ENCODE data around the gene ST6GALNAC1. TPM values are rescaled to one million over a fixed set of nuclear protein-coding genes. Genes with fewer than 3 reads are reported as not detected.

The ST6GALNAC1 gene
- total and polyA plus RNA-seq, 2 of the 4 experiments (the other 2 are of a cell fraction): not detected

DNA sequence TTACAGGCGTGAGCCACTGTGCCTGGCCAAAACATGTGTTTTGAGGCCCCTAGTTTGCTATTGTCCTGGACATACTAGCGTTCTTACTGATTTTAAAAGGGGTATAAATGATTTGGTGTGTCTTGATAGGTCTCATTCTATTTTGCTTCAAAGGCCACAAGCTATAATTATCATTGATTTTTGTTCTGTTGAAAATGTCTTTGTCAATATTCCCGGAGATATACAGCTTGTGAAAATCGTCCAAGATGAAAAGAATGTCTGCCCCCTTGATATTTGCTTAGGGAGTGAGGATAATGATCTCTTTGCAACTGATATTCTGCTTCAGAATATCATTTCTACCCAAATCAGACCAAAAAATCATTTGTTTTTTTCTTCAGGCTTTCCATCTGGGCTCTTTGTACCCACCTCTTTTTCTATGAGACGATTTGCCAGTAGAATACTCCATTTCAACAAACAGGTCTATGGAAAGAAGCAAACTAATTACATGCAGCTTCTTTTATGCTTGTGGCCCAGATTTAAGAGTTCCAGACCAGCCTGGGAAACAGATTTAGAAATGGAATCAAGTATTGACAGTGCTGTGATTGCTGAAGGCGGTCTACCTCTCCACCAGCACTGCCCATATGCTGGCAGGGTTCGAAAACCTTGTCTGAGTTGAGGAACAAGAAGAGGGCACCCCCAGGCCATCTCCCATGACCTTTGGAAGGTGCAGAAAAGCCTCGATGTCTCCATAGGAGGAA is 14.1 kb upstream of the ST6GALNAC1 start:
- Histone ChIP-seq H3K9me1 (ENCODE audit: insufficient read depth, low read length) (no peaks in the 10 kb centered on the region), H4K20me1 (ENCODE audit: insufficient read depth, low read length) (no peaks in the 10 kb centered on the region), H3K9me3 (ENCODE audit: control insufficient read depth, insufficient read depth, low read length) (no peaks in the 10 kb centered on the region; the same call in 1 of the 2 replicates), H4K8ac (ENCODE audit: low read depth in 2 of 2, low read length in 2 of 2) (no peak overlapping the region), H3K4me1 (ENCODE audit: control insufficient read depth, insufficient read depth, low read length) (peaks cover 5% of the 10 kb centered on the region), H3K36me3 (ENCODE audit: control insufficient read depth, insufficient read depth, low read length) (no peaks in the 10 kb centered on the region), H4K91ac (ENCODE audit: insufficient read depth, low read depth, low read length) (no peak overlapping the region), H2AFZ (replicated peaks; ENCODE audit: low read length, poor library complexity) (no peak overlapping the region), H2AK9ac (replicated peaks; ENCODE audit: low read depth, low read length, poor library complexity) (no peak overlapping the region), H3K4me2 (ENCODE audit: low read depth, low read length) (no peak overlapping the region), H3K4ac (ENCODE audit: low read depth, low read length) (no peak overlapping the region), H3K56ac (ENCODE audit: extremely low read depth, insufficient read depth, low read length) (no peak overlapping the region), H4K5ac (ENCODE audit: low read depth, low read length) (no peak overlapping the region), H2BK5ac (ENCODE audit: low read depth, low read length, poor library complexity, severe bottlenecking) (no peak overlapping the region), H2AK5ac (ENCODE audit: low read depth, low read length) (no peak overlapping the region), H3K4me3 (ENCODE audit: insufficient read depth, low read depth, low read length) (no peak overlapping the region), H3K9ac (ENCODE audit: low read depth, low read length) (no peak overlapping the region), H3K18ac (ENCODE audit: low read depth, low read length) (no peak overlapping the region), H3K14ac (replicated peaks; ENCODE audit: low read depth, low read length) (no peak overlapping the region), H3K27ac (ENCODE audit: insufficient read depth, low read length) (no peak overlapping the region), H2BK20ac (ENCODE audit: low read depth, low read length) (no peak overlapping the region), H3K27me3 (ENCODE audit: control insufficient read depth, insufficient read depth, low read length) (peaks cover 8% of the 10 kb centered on the region), H3K79me1 (ENCODE audit: low read depth in 1 of 2, low read length in 2 of 2) (no peaks in the 10 kb centered on the region), H2BK120ac (ENCODE audit: low read depth, low read length) (no peak overlapping the region), H2BK15ac (ENCODE audit: low read depth, low read length) (no peak overlapping the region), H3K23ac (ENCODE audit: low read depth, low read length) (no peak overlapping the region)
- intact Hi-C loops (cut with micrococcal nuclease) (no loop called here), in situ Hi-C loops (cut with MboI; ENCODE audit: low sequenced_read_pairs) (no loop called here), dilution Hi-C loops (cut with HindIII; ENCODE audit: low sequenced_read_pairs, unreplicated experiment) (no loop called here)
- BruUV-seq (replicated peaks): no TSS peak
- CTCF ChIA-PET: no interaction called here
- WGBS, 2 experiments (ENCODE audit: extremely low coverage in 2 of 2, insufficient read length in 1 of 2): 80% methylated on average over 1 of the region's 8 CpGs; no CpG with 5 or more reads in 1 of the 2 experiments
- no peak for ATAC-seq (ENCODE audit: low read depth)
- POLR2A ChIA-PET (ENCODE audit: unreplicated experiment): no interaction called here
- TF ChIP-seq, protein P1, sequence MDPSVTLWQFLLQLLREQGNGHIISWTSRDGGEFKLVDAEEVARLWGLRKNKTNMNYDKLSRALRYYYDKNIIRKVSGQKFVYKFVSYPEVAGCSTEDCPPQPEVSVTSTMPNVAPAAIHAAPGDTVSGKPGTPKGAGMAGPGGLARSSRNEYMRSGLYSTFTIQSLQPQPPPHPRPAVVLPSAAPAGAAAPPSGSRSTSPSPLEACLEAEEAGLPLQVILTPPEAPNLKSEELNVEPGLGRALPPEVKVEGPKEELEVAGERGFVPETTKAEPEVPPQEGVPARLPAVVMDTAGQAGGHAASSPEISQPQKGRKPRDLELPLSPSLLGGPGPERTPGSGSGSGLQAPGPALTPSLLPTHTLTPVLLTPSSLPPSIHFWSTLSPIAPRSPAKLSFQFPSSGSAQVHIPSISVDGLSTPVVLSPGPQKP (IDR thresholded peaks at IDR 0.05; ENCODE audit: borderline replicate concordance, low read depth, low read length): no peak
- TF ChIP-seq RFX5 (IDR thresholded peaks at IDR 0.05; ENCODE audit: low read depth, low read length) (no peak), USF2 (IDR thresholded peaks at IDR 0.05; ENCODE audit: low read depth, low read length) (no peak), RAD21 (IDR thresholded peaks at IDR 0.05; ENCODE audit: low read length) (no peak), MAZ (IDR thresholded peaks at IDR 0.05; ENCODE audit: borderline replicate concordance, low read depth, low read length) (no peak), MXI1 (IDR thresholded peaks at IDR 0.05; ENCODE audit: borderline replicate concordance, low read depth, low read length) (no peak), CEBPB (IDR thresholded peaks at IDR 0.05; ENCODE audit: low read depth, low read length) (no peak), CHD1 (IDR thresholded peaks at IDR 0.05; ENCODE audit: low read depth, low read length) (no peak), NFE2L2 (IDR thresholded peaks at IDR 0.05; ENCODE audit: low read depth, low read length) (no peak)
- DNase-seq: no peak
